H1 (cell line): ENCODE measurements around the gene FAM3B. TPM values are rescaled to one million over a fixed set of nuclear protein-coding genes. Genes with fewer than 3 reads are reported as not detected.

ENCODE experiments used
- CTCF ChIA-PET: fragments of 300-600 bp; sonication (Branson Sonifier 250); formaldehyde crosslinking; loops from one replicate; lab custom pipeline; 2021; ENCODE audit not compliant: partially characterized antibody; lab: Charles Lee
- POLR2A ChIA-PET: fragments of 300-600 bp; sonication (Branson Sonifier 250); formaldehyde crosslinking; loops from one replicate; lab custom pipeline; 2021; ENCODE audit warnings: inconsistent platforms; ENCODE audit not compliant: partially characterized antibody; lab: Charles Lee
- DNase-seq, 2 experiments: peaks; one replicate each; pipeline versions ENCODE4 v3.0.0 to v3.0.0-alpha.2; 2010 to 2022; ENCODE audit warnings: low spot score in 2 of 2, low read depth in 1 of 2, mixed read lengths in 1 of 2
- FAIRE-seq: peaks from 2 replicates; lab custom pipeline; 2011; peaks lifted over from hg19 to GRCh38; lab: Jason Lieb, UNC
- H2AFZ ChIP-seq: 2 replicates; pipeline ENCODE4 v1.8.1; 2012; ENCODE audit warnings: low read length, inconsistent platforms
- H2AK5ac ChIP-seq: 2 replicates; pipeline ENCODE4 v1.6.1; 2013; ENCODE audit warnings: low read depth, low read length
- H2BK120ac ChIP-seq: replicated peaks from 2 replicates; pipeline ENCODE3; 2013; ENCODE audit warnings: low read depth, low read length, inconsistent platforms
- H2BK12ac ChIP-seq: 2 replicates; pipeline ENCODE4 v1.6.1; 2013; ENCODE audit warnings: low read depth, low read length
- H2BK15ac ChIP-seq: 2 replicates; pipeline ENCODE4 v1.6.1; 2013; ENCODE audit warnings: low read length
- H2BK20ac ChIP-seq: 2 replicates; pipeline ENCODE4 v1.6.1; 2013; ENCODE audit warnings: low read length
- H2BK5ac ChIP-seq: 2 replicates; pipeline ENCODE4 v1.6.1; 2013; ENCODE audit warnings: low read depth, low read length
- H3K14ac ChIP-seq: 2 replicates; pipeline ENCODE4 v1.6.1; 2013; ENCODE audit warnings: inconsistent platforms; ENCODE audit not compliant: insufficient read length
- H3K18ac ChIP-seq: 2 replicates; pipeline ENCODE4 v1.6.1; 2013; ENCODE audit warnings: low read length; ENCODE audit errors: extremely low read depth
- H3K23ac ChIP-seq: 2 replicates; pipeline ENCODE4 v1.6.1; 2013; ENCODE audit warnings: inconsistent platforms; ENCODE audit not compliant: insufficient read length
- H3K23me2 ChIP-seq: 2 replicates; pipeline ENCODE4 v1.6.1; 2013; ENCODE audit warnings: low read depth, low read length
- H3K27ac ChIP-seq: 2 replicates; pipeline ENCODE4 v1.6.1; 2011; ENCODE audit warnings: low read depth, low read length, inconsistent platforms
- H3K27me3 ChIP-seq, 4 experiments: replicated peaks in 1 of 4; 1 replicate in 1 of 4; 2 replicates in 3 of 4; pipeline versions ENCODE4 v1.6.1 to v1.8.1; 2011 to 2013; ENCODE audit warnings: low read length in 3 of 4, mild to moderate bottlenecking in 3 of 4, inconsistent platforms in 2 of 4, mixed read lengths in 2 of 4, moderate library complexity in 1 of 4; ENCODE audit not compliant: control insufficient read depth in 3 of 4, insufficient read depth in 3 of 4; ENCODE audit errors: extremely low read depth in 1 of 4
- H3K36me3 ChIP-seq, 4 experiments: 2 replicates each; pipeline versions ENCODE4 v1.6.1 to v1.8.1; 2011 to 2013; ENCODE audit warnings: mild to moderate bottlenecking in 4 of 4, low read length in 3 of 4, moderate library complexity in 2 of 4, control low read depth in 1 of 4, inconsistent platforms in 1 of 4; ENCODE audit not compliant: insufficient read depth in 4 of 4, control insufficient read depth in 2 of 4
- H3K4ac ChIP-seq: replicated peaks from 2 replicates; pipeline ENCODE3; 2013; ENCODE audit warnings: low read length, low read depth, mixed read lengths, inconsistent platforms; ENCODE audit not compliant: insufficient read length
- H3K4me1 ChIP-seq, 4 experiments: replicated peaks in 1 of 4; 1 replicate in 1 of 4; 2 replicates in 3 of 4; pipeline versions ENCODE4 v1.6.1 to v1.8.1; 2011 to 2013; ENCODE audit warnings: low read length in 3 of 4, inconsistent platforms in 2 of 4, mixed read lengths in 1 of 4; ENCODE audit not compliant: insufficient read depth in 4 of 4, control insufficient read depth in 3 of 4
- H3K4me2 ChIP-seq, 2 experiments: 2 replicates each; pipeline versions ENCODE4 v1.6.1 to v1.8.1; 2011 to 2013; ENCODE audit warnings: low read depth in 2 of 2, low read length in 2 of 2, control low read depth in 1 of 2, inconsistent platforms in 1 of 2, mild to moderate bottlenecking in 1 of 2; ENCODE audit not compliant: insufficient read depth in 1 of 2
- H3K4me3 ChIP-seq, 4 experiments: fragments of 200-600, 300-600 bp in 1 of 4; sonication (generic), shearing (Covaris generic), sonication (Bioruptor Twin) in 1 of 4; 2 replicates each; pipeline versions ENCODE4 v1.5.1 to v1.8.1; 2011 to 2016; ENCODE audit warnings: low read length in 4 of 4, low read depth in 3 of 4, control low read depth in 2 of 4, inconsistent platforms in 2 of 4, mild to moderate bottlenecking in 2 of 4, mixed read lengths in 1 of 4, moderate library complexity in 1 of 4; ENCODE audit not compliant: insufficient read depth in 2 of 4; ENCODE audit errors: extremely low read depth in 1 of 4
- H3K56ac ChIP-seq: replicated peaks from 2 replicates; pipeline ENCODE3; 2013; ENCODE audit warnings: low read depth, mild to moderate bottlenecking, mixed read lengths, low read length, inconsistent platforms; ENCODE audit not compliant: insufficient read length
- H3K79me1 ChIP-seq: 2 replicates; pipeline ENCODE4 v1.6.1; 2013; ENCODE audit warnings: low read depth, low read length, control low read depth
- H3K79me2 ChIP-seq, 2 experiments: 2 replicates each; pipeline versions ENCODE4 v1.6.1 to v1.8.1; 2012 to 2013; ENCODE audit warnings: low read length in 2 of 2, mild to moderate bottlenecking in 2 of 2, inconsistent platforms in 1 of 2; ENCODE audit not compliant: insufficient read depth in 2 of 2, control insufficient read depth in 1 of 2
- H3K9ac ChIP-seq, 4 experiments: replicated peaks in 1 of 4; 1 replicate in 1 of 4; 2 replicates in 3 of 4; pipeline versions ENCODE4 v1.6.1 to v1.8.1; 2011 to 2013; ENCODE audit warnings: low read depth in 3 of 4, low read length in 3 of 4, control low read depth in 2 of 4, mild to moderate bottlenecking in 2 of 4, moderate library complexity in 2 of 4, inconsistent platforms in 1 of 4; ENCODE audit errors: extremely low read depth in 1 of 4
- H3K9me3 ChIP-seq, 2 experiments: 2 replicates each; pipeline versions ENCODE4 v1.6.1 to v1.8.1; 2012 to 2013; ENCODE audit warnings: mild to moderate bottlenecking in 2 of 2, moderate library complexity in 2 of 2, control low read depth in 1 of 2, inconsistent platforms in 1 of 2, low read depth in 1 of 2, low read length in 1 of 2, mixed read lengths in 1 of 2; ENCODE audit not compliant: insufficient read depth in 2 of 2
- H4K20me1 ChIP-seq, 2 experiments: replicated peaks in 1 of 2; 2 replicates each; pipeline versions ENCODE3 to v1.8.1; 2011 to 2013; ENCODE audit warnings: inconsistent platforms in 2 of 2, low read length in 2 of 2, mild to moderate bottlenecking in 1 of 2; ENCODE audit not compliant: insufficient read depth in 2 of 2, control insufficient read depth in 1 of 2
- H4K5ac ChIP-seq: 2 replicates; pipeline ENCODE4 v1.6.1; 2013; ENCODE audit warnings: low read length, low read depth, mixed read lengths, inconsistent platforms; ENCODE audit not compliant: insufficient read length
- H4K8ac ChIP-seq: 2 replicates; pipeline ENCODE4 v1.8.0; 2013; ENCODE audit warnings: mild to moderate bottlenecking, moderate library complexity, low read length, inconsistent platforms; ENCODE audit not compliant: insufficient read depth; ENCODE audit errors: extremely low read depth
- H4K91ac ChIP-seq: replicated peaks from 2 replicates; pipeline ENCODE3; 2013; ENCODE audit warnings: low read length, mixed read lengths, inconsistent platforms; ENCODE audit not compliant: insufficient read length
- ASH2L ChIP-seq: fragments of 200-600, 300-600 bp; sonication (generic); IDR thresholded peaks from one replicate; pipeline ENCODE4 v1.7.1; 2017; ENCODE audit warnings: low read length
- CTCF ChIP-seq, 3 experiments: IDR thresholded peaks; 1 replicate in 2 of 3; 2 replicates in 1 of 3; pipeline versions ENCODE4 v1.5.1 to v1.6.1; 2011; ENCODE audit warnings: low read length in 3 of 3, mild to moderate bottlenecking in 3 of 3, inconsistent platforms in 2 of 3, low read depth in 1 of 3, moderate library complexity in 1 of 3; ENCODE audit not compliant: insufficient read depth in 1 of 3; ENCODE audit errors: control extremely low read depth in 1 of 3
- NRF1 ChIP-seq: IDR thresholded peaks from 2 replicates; pipeline ENCODE4 v1.6.1; 2011; ENCODE audit warnings: mild to moderate bottlenecking, low read depth, low read length, improper control_type of control experiment
- SP4 ChIP-seq: IDR thresholded peaks from 2 replicates; pipeline ENCODE4 v1.6.1; 2012; ENCODE audit warnings: low read length, inconsistent platforms
- TAF1 ChIP-seq: IDR thresholded peaks from 2 replicates; pipeline ENCODE4 v1.6.1; 2011; ENCODE audit warnings: mild to moderate bottlenecking, low read depth, low read length
- WGBS, 2 experiments: shearing (Covaris generic) in 1 of 2; methylation state at CpG; one replicate each; pipeline versions ENCODE4 v1.1.6 to v1.1.7; 2013 to 2015; ENCODE audit warnings: low lambda C conversion rate in 2 of 2, mixed read lengths in 2 of 2, inconsistent platforms in 1 of 2, low coverage in 1 of 2, missing lambda C conversion rate in 1 of 2; ENCODE audit not compliant: insufficient replicate concordance in 2 of 2, insufficient coverage in 1 of 2, insufficient read length in 1 of 2; ENCODE audit errors: extremely low coverage in 1 of 2, missing lambda C conversion rate in 1 of 2; 5-methylcytosine and 5-hydroxymethylcytosine counted together
- polyA plus RNA-seq, 7 experiments: library from polyadenylated mRNA; depleted of rRNA in 3 of 7; stranded (reverse) in 5 of 7; unstranded in 2 of 7; fragments of >200 nt in 5 of 7; fragments of 200-250 nt in 2 of 7; gene quantifications; 1 replicate in 5 of 7; 2 replicates in 1 of 7; 4 replicates in 1 of 7; pipeline versions ENCODE4 v1.2.1 to v1.2.3, GENCODE V29; 2011 to 2013; ENCODE audit warnings: missing spikeins in 2 of 7, mixed read lengths in 2 of 7
- total RNA-seq: library from RNA; stranded (reverse); fragmentation: NEBNext Ultra II Directional; extraction: Animal tissue kit (Norgen Biotek cat#: 25700); gene quantifications from 2 replicates; pipeline ENCODE4 v1.2.1, GENCODE V29; 2021
- TF ChIP-seq, protein P1 (sequence below): IDR thresholded peaks from 2 replicates; pipeline ENCODE4 v1.6.1; 2012; ENCODE audit warnings: inconsistent platforms

The FAM3B gene
- total and polyA plus RNA-seq, 2 of the 8 experiments (the other 6 are each of a cell fraction or from before 2014, with no cell fraction given): 2.0 TPM

- no peaks in the 10 kb centered on the region for H3K79me2 ChIP-seq
- no peak overlapping the region for H3K9ac ChIP-seq
- peak in 1 of 2 experiments; percentile 80 for DNase-seq
- no peak overlapping the region for H3K27ac ChIP-seq
- peak overlapping the region; percentile 90 for H2AFZ ChIP-seq
- CTCF ChIA-PET: interaction anchor here (0.5 to 7.3 kb wide), 29 partner anchors 10 to 504 kb away, joined by 3 to 53 read pairs (median 4); partner anchors contain the start of gene MX2
- H4K8ac ChIP-seq: peak overlapping the region; percentile 83
- H3K4me2 ChIP-seq: peak overlapping the region; percentile 79 to 87
- POLR2A ChIA-PET: interaction anchor here (0.6 to 1.8 kb wide), 3 partner anchors 9 to 93 kb away, joined by 3 to 6 read pairs (median 4); no protein-coding TSS in a partner anchor
- no peak overlapping the region for H3K23ac ChIP-seq
- H3K36me3 ChIP-seq: no peaks in the 10 kb centered on the region
- H2BK5ac ChIP-seq: no peak overlapping the region
- H2BK12ac ChIP-seq: peak overlapping the region; percentile 28; the same call in 1 of the 2 replicates
- H2AK5ac ChIP-seq: no peak overlapping the region
- H4K5ac ChIP-seq: peak overlapping the region; percentile 25
- H3K27me3 ChIP-seq: peaks cover 0 to 1% (median 0%) of the 10 kb centered on the region in 4 experiments; a peak in 1 of 7 replicates
- H3K14ac ChIP-seq: no peak overlapping the region
- no peak overlapping the region for H3K4ac ChIP-seq
- peak overlapping the region; percentile 50; the same call in 1 of the 2 replicates for H2BK15ac ChIP-seq
- H4K91ac ChIP-seq: peak overlapping the region; percentile 69
- no peak overlapping the region for H3K56ac ChIP-seq
- H2BK120ac ChIP-seq: peak overlapping the region; percentile 85
- H4K20me1 ChIP-seq: no peaks in the 10 kb centered on the region
- no peak for FAIRE-seq
- no peak overlapping the region for H2BK20ac ChIP-seq
- H3K9me3 ChIP-seq: no peaks in the 10 kb centered on the region
- WGBS, 2 experiments: 19% methylated on average over 15 of the region's 29 CpGs; no CpG with 5 or more reads in 1 of the 2 experiments
- no peaks in the 10 kb centered on the region for H3K79me1 ChIP-seq
- H3K23me2 ChIP-seq: no peaks in the 10 kb centered on the region; the same call in 1 of the 2 replicates
- peak overlapping the region; percentile 27; the same call in 1 of the 2 replicates for H3K18ac ChIP-seq
- H3K4me3 ChIP-seq: peak overlapping the region; percentile 24 to 59 (median 44); a peak in 7 of 8 replicates
- peaks cover 0 to 15% (median 3%) of the 10 kb centered on the region in 4 experiments; a peak in 5 of 7 replicates for H3K4me1 ChIP-seq
- TF ChIP-seq ASH2L (peak; percentile 18), NRF1 (peak; percentile 27), TAF1 (0 out of 2 replicates have a peak, but pooled peaks have one; percentile 23), CTCF (IDR thresholded peaks at IDR 0.05; ENCODE audit: control extremely low read depth in 1 of 3, insufficient read depth in 1 of 3, low read depth in 1 of 3, low read length in 3 of 3) (peak; percentile 40 to 50 (median 45)), SP4 (no peak)
- TF ChIP-seq, protein P1, sequence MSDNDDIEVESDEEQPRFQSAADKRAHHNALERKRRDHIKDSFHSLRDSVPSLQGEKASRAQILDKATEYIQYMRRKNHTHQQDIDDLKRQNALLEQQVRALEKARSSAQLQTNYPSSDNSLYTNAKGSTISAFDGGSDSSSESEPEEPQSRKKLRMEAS: no peak
These were observed 52.7 kb downstream of the FAM3B start for GRCh38 chr21:41369105-41369919.
